ENCODE results near the gene TPP2.

Gene TPP2

GRCh38 chr13:102688306-102688973 lies 91.7 kb downstream of the TPP2 start:
- H3K4me3 Mint-ChIP-seq, result no peak overlapping the region
- peaks cover 41% of the 10 kb centered on the region for H3K4me1 Mint-ChIP-seq
- H3K36me3 Mint-ChIP-seq (ENCODE audit: low read depth), result peaks cover 3% of the 10 kb centered on the region
- DNase-seq, result no peak
- peak overlapping the region; percentile 37 for H3K27ac Mint-ChIP-seq
- peaks cover 13% of the 10 kb centered on the region for H3K9me3 Mint-ChIP-seq
- no peaks in the 10 kb centered on the region for H3K27me3 Mint-ChIP-seq (ENCODE audit: low read depth, poor library complexity)
- no peak for TF ChIP-seq CTCF (IDR thresholded peaks at IDR 0.05)

GRCh38 chr13:102690883-102691282 lies 94.1 kb downstream of the TPP2 start:
- TF ChIP-seq CTCF (IDR thresholded peaks at IDR 0.05), result no peak
- H3K27ac Mint-ChIP-seq, result no peak overlapping the region
- peaks cover 55% of the 10 kb centered on the region for H3K4me1 Mint-ChIP-seq
- H3K9me3 Mint-ChIP-seq, result peaks cover 13% of the 10 kb centered on the region
- no peak for DNase-seq
- H3K36me3 Mint-ChIP-seq (ENCODE audit: low read depth), result no peaks in the 10 kb centered on the region
- no peak overlapping the region for H3K4me3 Mint-ChIP-seq
- H3K27me3 Mint-ChIP-seq (ENCODE audit: low read depth, poor library complexity), result peaks cover 6% of the 10 kb centered on the region

GRCh38 chr13:102692491-102692826 lies 95.7 kb downstream of the TPP2 start:
- no peak for TF ChIP-seq CTCF (IDR thresholded peaks at IDR 0.05)
- H3K27ac Mint-ChIP-seq, result peak overlapping the region; percentile 71
- peaks cover 58% of the 10 kb centered on the region for H3K4me1 Mint-ChIP-seq
- DNase-seq, result no peak
- peaks cover 19% of the 10 kb centered on the region for H3K9me3 Mint-ChIP-seq
- peaks cover 10% of the 10 kb centered on the region for H3K27me3 Mint-ChIP-seq (ENCODE audit: low read depth, poor library complexity)
- H3K4me3 Mint-ChIP-seq, result peak overlapping the region; percentile 31
- H3K36me3 Mint-ChIP-seq (ENCODE audit: low read depth), result no peaks in the 10 kb centered on the region

- DNase-seq, result no peak
- H3K4me3 Mint-ChIP-seq, result no peak overlapping the region
- peaks cover 24% of the 10 kb centered on the region for H3K9me3 Mint-ChIP-seq
- no peaks in the 10 kb centered on the region for H3K36me3 Mint-ChIP-seq (ENCODE audit: low read depth)
- peaks cover 50% of the 10 kb centered on the region for H3K4me1 Mint-ChIP-seq
- TF ChIP-seq CTCF (IDR thresholded peaks at IDR 0.05), result no peak
- H3K27me3 Mint-ChIP-seq (ENCODE audit: low read depth, poor library complexity), result peaks cover 10% of the 10 kb centered on the region
- H3K27ac Mint-ChIP-seq, result no peak overlapping the region
Measured at GRCh38 chr13:102693250-102693649, 96.5 kb downstream of the TPP2 start.

- H3K4me3 Mint-ChIP-seq, result no peak overlapping the region
- peaks cover 10% of the 10 kb centered on the region for H3K27me3 Mint-ChIP-seq (ENCODE audit: low read depth, poor library complexity)
- H3K36me3 Mint-ChIP-seq (ENCODE audit: low read depth), result no peaks in the 10 kb centered on the region
- H3K4me1 Mint-ChIP-seq, result peaks cover 46% of the 10 kb centered on the region
- H3K9me3 Mint-ChIP-seq, result peaks cover 29% of the 10 kb centered on the region
- no peak overlapping the region for H3K27ac Mint-ChIP-seq
- no peak for DNase-seq
- TF ChIP-seq CTCF (IDR thresholded peaks at IDR 0.05), result no peak
Measured at GRCh38 chr13:102693776-102694175, 97.0 kb downstream of the TPP2 start.

GRCh38 chr13:102694937-102695336 lies 98.2 kb downstream of the TPP2 start, which contains the start of gene METTL21C:
Gene METTL21C (minus strand): TSS chr13:102695044. CDS start chr13:102694498, 546 bp downstream.
- H3K4me3 Mint-ChIP-seq, result no peak within 1 kb of the TSS
- peaks cover 29% of the 10 kb centered on the region for H3K9me3 Mint-ChIP-seq
- peaks cover 4% of the 10 kb centered on the region for H3K36me3 Mint-ChIP-seq (ENCODE audit: low read depth)
- peaks cover 49% of the 10 kb centered on the region for H3K4me1 Mint-ChIP-seq
- no peak within 1 kb of the TSS for H3K27ac Mint-ChIP-seq
- no peak for TF ChIP-seq CTCF (IDR thresholded peaks at IDR 0.05)
- no peak for DNase-seq
- H3K27me3 Mint-ChIP-seq (ENCODE audit: low read depth, poor library complexity), result peaks cover 10% of the 10 kb centered on the region
